ENCODE results near the gene VIT.

GRCh38 chr2:36716111-36716510 lies 19.6 kb downstream of the VIT start:
- TF ChIP-seq, protein P1, sequence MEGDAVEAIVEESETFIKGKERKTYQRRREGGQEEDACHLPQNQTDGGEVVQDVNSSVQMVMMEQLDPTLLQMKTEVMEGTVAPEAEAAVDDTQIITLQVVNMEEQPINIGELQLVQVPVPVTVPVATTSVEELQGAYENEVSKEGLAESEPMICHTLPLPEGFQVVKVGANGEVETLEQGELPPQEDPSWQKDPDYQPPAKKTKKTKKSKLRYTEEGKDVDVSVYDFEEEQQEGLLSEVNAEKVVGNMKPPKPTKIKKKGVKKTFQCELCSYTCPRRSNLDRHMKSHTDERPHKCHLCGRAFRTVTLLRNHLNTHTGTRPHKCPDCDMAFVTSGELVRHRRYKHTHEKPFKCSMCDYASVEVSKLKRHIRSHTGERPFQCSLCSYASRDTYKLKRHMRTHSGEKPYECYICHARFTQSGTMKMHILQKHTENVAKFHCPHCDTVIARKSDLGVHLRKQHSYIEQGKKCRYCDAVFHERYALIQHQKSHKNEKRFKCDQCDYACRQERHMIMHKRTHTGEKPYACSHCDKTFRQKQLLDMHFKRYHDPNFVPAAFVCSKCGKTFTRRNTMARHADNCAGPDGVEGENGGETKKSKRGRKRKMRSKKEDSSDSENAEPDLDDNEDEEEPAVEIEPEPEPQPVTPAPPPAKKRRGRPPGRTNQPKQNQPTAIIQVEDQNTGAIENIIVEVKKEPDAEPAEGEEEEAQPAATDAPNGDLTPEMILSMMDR (IDR thresholded peaks at IDR 0.05; ENCODE audit: insufficient read depth, low read length) = no peak
- TF ChIP-seq, protein P2, sequence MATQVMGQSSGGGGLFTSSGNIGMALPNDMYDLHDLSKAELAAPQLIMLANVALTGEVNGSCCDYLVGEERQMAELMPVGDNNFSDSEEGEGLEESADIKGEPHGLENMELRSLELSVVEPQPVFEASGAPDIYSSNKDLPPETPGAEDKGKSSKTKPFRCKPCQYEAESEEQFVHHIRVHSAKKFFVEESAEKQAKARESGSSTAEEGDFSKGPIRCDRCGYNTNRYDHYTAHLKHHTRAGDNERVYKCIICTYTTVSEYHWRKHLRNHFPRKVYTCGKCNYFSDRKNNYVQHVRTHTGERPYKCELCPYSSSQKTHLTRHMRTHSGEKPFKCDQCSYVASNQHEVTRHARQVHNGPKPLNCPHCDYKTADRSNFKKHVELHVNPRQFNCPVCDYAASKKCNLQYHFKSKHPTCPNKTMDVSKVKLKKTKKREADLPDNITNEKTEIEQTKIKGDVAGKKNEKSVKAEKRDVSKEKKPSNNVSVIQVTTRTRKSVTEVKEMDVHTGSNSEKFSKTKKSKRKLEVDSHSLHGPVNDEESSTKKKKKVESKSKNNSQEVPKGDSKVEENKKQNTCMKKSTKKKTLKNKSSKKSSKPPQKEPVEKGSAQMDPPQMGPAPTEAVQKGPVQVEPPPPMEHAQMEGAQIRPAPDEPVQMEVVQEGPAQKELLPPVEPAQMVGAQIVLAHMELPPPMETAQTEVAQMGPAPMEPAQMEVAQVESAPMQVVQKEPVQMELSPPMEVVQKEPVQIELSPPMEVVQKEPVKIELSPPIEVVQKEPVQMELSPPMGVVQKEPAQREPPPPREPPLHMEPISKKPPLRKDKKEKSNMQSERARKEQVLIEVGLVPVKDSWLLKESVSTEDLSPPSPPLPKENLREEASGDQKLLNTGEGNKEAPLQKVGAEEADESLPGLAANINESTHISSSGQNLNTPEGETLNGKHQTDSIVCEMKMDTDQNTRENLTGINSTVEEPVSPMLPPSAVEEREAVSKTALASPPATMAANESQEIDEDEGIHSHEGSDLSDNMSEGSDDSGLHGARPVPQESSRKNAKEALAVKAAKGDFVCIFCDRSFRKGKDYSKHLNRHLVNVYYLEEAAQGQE (IDR thresholded peaks at IDR 0.05; ENCODE audit: insufficient replicate concordance, low read depth) = no peak

Data from HL-60 (cell line).